Measurements from ENCODE around the gene TMEM63B. TPM values are rescaled to one million over a fixed set of nuclear protein-coding genes. Genes with fewer than 3 reads are reported as not detected.
A peak's percentile ranks its signal among the peaks of the same experiment; 100 is the strongest.

Gene TMEM63B
- total and polyA plus RNA-seq, 2 of the 8 experiments (the other 6 are each of a cell fraction or from before 2014, with no cell fraction given): 61.1 to 96.8 TPM

GRCh38 chr6:44152533-44152932 lies 25.2 kb downstream of the TMEM63B start:
- H2BK12ac ChIP-seq (ENCODE audit: low read depth, low read length): no peak overlapping the region
- H3K79me2 ChIP-seq (ENCODE audit: control insufficient read depth in 1 of 2, insufficient read depth in 2 of 2, low read length in 2 of 2): no peaks in the 10 kb centered on the region
- H2AK5ac ChIP-seq (ENCODE audit: low read depth, low read length): no peak overlapping the region
- no peak overlapping the region for H3K14ac ChIP-seq (ENCODE audit: insufficient read length)
- H2BK20ac ChIP-seq (ENCODE audit: low read length): no peak overlapping the region
- no peak overlapping the region for H3K4me2 ChIP-seq (ENCODE audit: insufficient read depth in 1 of 2, low read depth in 2 of 2, low read length in 2 of 2)
- H3K36me3 ChIP-seq (ENCODE audit: control insufficient read depth in 2 of 4, insufficient read depth in 4 of 4, low read length in 3 of 4): peaks cover 8 to 24% (median 16%) of the 10 kb centered on the region in 4 experiments; a peak in 7 of 8 replicates
- no peak overlapping the region for H2AFZ ChIP-seq (ENCODE audit: low read length)
- no peaks in the 10 kb centered on the region for H3K23me2 ChIP-seq (ENCODE audit: low read depth, low read length)
- no peaks in the 10 kb centered on the region for H3K9me3 ChIP-seq (ENCODE audit: insufficient read depth in 2 of 2, low read depth in 1 of 2, low read length in 1 of 2)
- H3K56ac ChIP-seq (replicated peaks; ENCODE audit: insufficient read length, low read depth, low read length): no peak overlapping the region
- H4K8ac ChIP-seq (ENCODE audit: extremely low read depth, insufficient read depth, low read length): peak overlapping the region; percentile 63; the same call in 1 of the 2 replicates
- no peak for DNase-seq (ENCODE audit: low read depth in 1 of 2, low spot score in 2 of 2)
- H3K4ac ChIP-seq (replicated peaks; ENCODE audit: insufficient read length, low read depth, low read length): no peak overlapping the region
- no peak overlapping the region for H3K18ac ChIP-seq (ENCODE audit: extremely low read depth, low read length)
- H4K20me1 ChIP-seq (replicated peaks in 1 of 2; ENCODE audit: control insufficient read depth in 1 of 2, insufficient read depth in 2 of 2, low read length in 2 of 2): peaks cover 2 to 3% of the 10 kb centered on the region in 2 experiments
- H3K79me1 ChIP-seq (ENCODE audit: low read depth, low read length): no peaks in the 10 kb centered on the region
- H4K5ac ChIP-seq (ENCODE audit: insufficient read length, low read depth, low read length): no peak overlapping the region
- H3K4me3 ChIP-seq (ENCODE audit: extremely low read depth in 1 of 4, insufficient read depth in 2 of 4, low read depth in 3 of 4, low read length in 4 of 4): no peak overlapping the region
- TF ChIP-seq TCF12 (IDR thresholded peaks at IDR 0.05; ENCODE audit: low read depth, low read length) (no peak), EP300 (IDR thresholded peaks at IDR 0.05; ENCODE audit: borderline replicate concordance in 1 of 2, low read depth in 2 of 2, low read length in 2 of 2) (no peak), ZNF274 (IDR thresholded peaks at IDR 0.05; ENCODE audit: borderline replicate concordance, extremely low read depth, low read length) (no peak), RFX5 (IDR thresholded peaks at IDR 0.05; ENCODE audit: borderline replicate concordance, low read depth, low read length) (no peak), BRCA1 (IDR thresholded peaks at IDR 0.05; ENCODE audit: low read depth, low read length) (no peak), TAF7 (optimal IDR thresholded peaks at IDR 0.05; ENCODE audit: borderline replicate concordance, low read depth, low read length) (no peak), SIRT6 (IDR thresholded peaks at IDR 0.05; ENCODE audit: low read length) (no peak), SP4 (IDR thresholded peaks at IDR 0.05; ENCODE audit: low read length) (no peak), MAFK (IDR thresholded peaks at IDR 0.05; ENCODE audit: low read depth, low read length) (no peak), KDM5A (IDR thresholded peaks at IDR 0.05; ENCODE audit: low read length) (no peak)
- TF ChIP-seq, protein P1, sequence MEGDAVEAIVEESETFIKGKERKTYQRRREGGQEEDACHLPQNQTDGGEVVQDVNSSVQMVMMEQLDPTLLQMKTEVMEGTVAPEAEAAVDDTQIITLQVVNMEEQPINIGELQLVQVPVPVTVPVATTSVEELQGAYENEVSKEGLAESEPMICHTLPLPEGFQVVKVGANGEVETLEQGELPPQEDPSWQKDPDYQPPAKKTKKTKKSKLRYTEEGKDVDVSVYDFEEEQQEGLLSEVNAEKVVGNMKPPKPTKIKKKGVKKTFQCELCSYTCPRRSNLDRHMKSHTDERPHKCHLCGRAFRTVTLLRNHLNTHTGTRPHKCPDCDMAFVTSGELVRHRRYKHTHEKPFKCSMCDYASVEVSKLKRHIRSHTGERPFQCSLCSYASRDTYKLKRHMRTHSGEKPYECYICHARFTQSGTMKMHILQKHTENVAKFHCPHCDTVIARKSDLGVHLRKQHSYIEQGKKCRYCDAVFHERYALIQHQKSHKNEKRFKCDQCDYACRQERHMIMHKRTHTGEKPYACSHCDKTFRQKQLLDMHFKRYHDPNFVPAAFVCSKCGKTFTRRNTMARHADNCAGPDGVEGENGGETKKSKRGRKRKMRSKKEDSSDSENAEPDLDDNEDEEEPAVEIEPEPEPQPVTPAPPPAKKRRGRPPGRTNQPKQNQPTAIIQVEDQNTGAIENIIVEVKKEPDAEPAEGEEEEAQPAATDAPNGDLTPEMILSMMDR (IDR thresholded peaks at IDR 0.05; ENCODE audit: control extremely low read depth in 1 of 3, insufficient read depth in 1 of 3, low read depth in 1 of 3, low read length in 3 of 3): no peak
- no peak overlapping the region for H3K27ac ChIP-seq (ENCODE audit: low read depth, low read length)
- H2BK5ac ChIP-seq (ENCODE audit: low read depth, low read length): no peak overlapping the region
- ChIA-PET POLR2A (ENCODE audit: partially characterized antibody) (interaction anchor here (1.2 to 8.5 kb wide), 4 partner anchors 19 to 104 kb away, joined by 3 to 55 read pairs (median 4); partner anchors contain the start of gene HSP90AB1), CTCF (ENCODE audit: partially characterized antibody) (interaction anchor here (0.6 to 7.5 kb wide), 7 partner anchors 10 to 82 kb away, joined by 3 to 39 read pairs (median 5); no protein-coding TSS in a partner anchor)
- no peak for FAIRE-seq
- H3K23ac ChIP-seq (ENCODE audit: insufficient read length): no peak overlapping the region
- H3K9ac ChIP-seq (replicated peaks in 1 of 4; ENCODE audit: extremely low read depth in 1 of 4, low read depth in 3 of 4, low read length in 3 of 4): no peak overlapping the region
- no peak overlapping the region for H2BK120ac ChIP-seq (replicated peaks; ENCODE audit: low read depth, low read length)
- peaks cover 0 to 12% (median 6%) of the 10 kb centered on the region in 4 experiments; a peak in 5 of 7 replicates for H3K4me1 ChIP-seq (replicated peaks in 1 of 4; ENCODE audit: control insufficient read depth in 3 of 4, insufficient read depth in 4 of 4, low read length in 3 of 4)
- no peaks in the 10 kb centered on the region for H3K27me3 ChIP-seq (replicated peaks in 1 of 4; ENCODE audit: control insufficient read depth in 3 of 4, extremely low read depth in 1 of 4, insufficient read depth in 3 of 4, low read length in 3 of 4)
- no peak overlapping the region for H2BK15ac ChIP-seq (ENCODE audit: low read length)
- 97% methylated on average over 19 of the region's 19 CpGs; no CpG with 5 or more reads in 1 of the 2 experiments for WGBS, 2 experiments (ENCODE audit: extremely low coverage in 1 of 2, insufficient coverage in 1 of 2, insufficient read length in 1 of 2, insufficient replicate concordance in 2 of 2, low coverage in 1 of 2, low lambda C conversion rate in 2 of 2, missing lambda C conversion rate in 1 of 2)
- no peak overlapping the region for H4K91ac ChIP-seq (replicated peaks; ENCODE audit: insufficient read length, low read length)

Measured in H1 (cell line).